H9 (cell line): ENCODE measurements around the gene KIAA0513. TPM values are rescaled to one million over a fixed set of nuclear protein-coding genes. Genes with fewer than 3 reads are reported as not detected.
A peak's percentile ranks its signal among the peaks of the same experiment; 100 is the strongest.

Source experiments
- DNase-seq: peaks from one replicate; pipeline ENCODE4 v3.0.0-alpha.2; 2017
- H2AFZ ChIP-seq: one replicate; pipeline ENCODE4 v1.6.1; 2013; ENCODE audit warnings: mild to moderate bottlenecking, low read length, control low read depth, moderate library complexity
- H2AK5ac ChIP-seq: 2 replicates; pipeline ENCODE4 v1.6.1; 2013; ENCODE audit warnings: low read length, control low read depth, mixed read lengths; ENCODE audit not compliant: insufficient read length
- H2BK120ac ChIP-seq: one replicate; pipeline ENCODE4 v1.6.1; 2013; ENCODE audit warnings: low read depth, mild to moderate bottlenecking, low read length, control low read depth, inconsistent platforms; ENCODE audit not compliant: poor library complexity, severe bottlenecking
- H2BK12ac ChIP-seq: 2 replicates; pipeline ENCODE4 v1.6.1; 2013; ENCODE audit warnings: low read length, control low read depth, mixed read lengths, low read depth; ENCODE audit not compliant: insufficient read length
- H2BK15ac ChIP-seq: 2 replicates; pipeline ENCODE4 v1.6.1; 2013; ENCODE audit warnings: low read depth, low read length, control low read depth
- H2BK20ac ChIP-seq: one replicate; pipeline ENCODE4 v1.6.1; 2013; ENCODE audit warnings: low read depth, mild to moderate bottlenecking, low read length, control low read depth, inconsistent platforms; ENCODE audit not compliant: poor library complexity, severe bottlenecking
- H2BK5ac ChIP-seq: 2 replicates; pipeline ENCODE4 v1.6.1; 2013; ENCODE audit warnings: low read length, control low read depth, mixed read lengths; ENCODE audit not compliant: insufficient read length
- H3K14ac ChIP-seq: 2 replicates; pipeline ENCODE4 v1.6.1; 2013; ENCODE audit warnings: low read length, control low read depth; ENCODE audit not compliant: insufficient read depth
- H3K18ac ChIP-seq: 2 replicates; pipeline ENCODE4 v1.6.1; 2013; ENCODE audit warnings: low read depth, mild to moderate bottlenecking, mixed read lengths, low read length, control low read depth; ENCODE audit not compliant: insufficient read length
- H3K23ac ChIP-seq: 2 replicates; pipeline ENCODE4 v1.6.1; 2013; ENCODE audit warnings: low read length, control low read depth, mixed read lengths, low read depth; ENCODE audit not compliant: insufficient read length
- H3K23me2 ChIP-seq: 2 replicates; pipeline ENCODE4 v1.6.1; 2013; ENCODE audit warnings: low read depth, mild to moderate bottlenecking, mixed read lengths, low read length, control low read depth; ENCODE audit not compliant: insufficient read length, poor library complexity, severe bottlenecking
- H3K27ac ChIP-seq: 2 replicates; pipeline ENCODE4 v1.5.1; 2013; ENCODE audit warnings: low read length, control low read depth, mixed read lengths, low read depth; ENCODE audit not compliant: insufficient read length
- H3K27me3 ChIP-seq: 2 replicates; pipeline ENCODE4 v1.6.1; 2013; ENCODE audit warnings: low read length, control low read depth, inconsistent platforms; ENCODE audit not compliant: insufficient read depth
- H3K4ac ChIP-seq: 2 replicates; pipeline ENCODE4 v1.6.1; 2013; ENCODE audit warnings: low read depth, mild to moderate bottlenecking, control low read depth, inconsistent platforms, low read length, moderate library complexity
- H3K4me1 ChIP-seq: 2 replicates; pipeline ENCODE4 v1.6.1; 2013; ENCODE audit warnings: low read length, control low read depth, inconsistent platforms; ENCODE audit not compliant: insufficient read depth
- H3K4me2 ChIP-seq: 2 replicates; pipeline ENCODE4 v1.6.1; 2013; ENCODE audit warnings: low read length, control low read depth, mixed read lengths; ENCODE audit not compliant: insufficient read length, insufficient read depth
- H3K56ac ChIP-seq: 2 replicates; pipeline ENCODE4 v1.6.1; 2013; ENCODE audit warnings: low read depth, mild to moderate bottlenecking, mixed read lengths, low read length, control low read depth; ENCODE audit not compliant: insufficient read length
- H3K79me1 ChIP-seq: 2 replicates; pipeline ENCODE4 v1.6.1; 2013; ENCODE audit warnings: low read depth, mild to moderate bottlenecking, moderate library complexity, low read length, control low read depth, inconsistent platforms; ENCODE audit not compliant: insufficient read depth, poor library complexity, severe bottlenecking
- H3K79me2 ChIP-seq: 2 replicates; pipeline ENCODE4 v1.6.1; 2013; ENCODE audit warnings: low read length, control low read depth, inconsistent platforms; ENCODE audit not compliant: insufficient read depth
- H3K9ac ChIP-seq: 2 replicates; pipeline ENCODE4 v1.6.1; 2013; ENCODE audit warnings: low read length, control low read depth, mixed read lengths; ENCODE audit not compliant: insufficient read length; ENCODE audit errors: extremely low read depth
- H3K9me3 ChIP-seq: one replicate; pipeline ENCODE4 v1.6.1; 2013; ENCODE audit warnings: low read depth, low read length, inconsistent platforms; ENCODE audit not compliant: control insufficient read depth
- H3T11ph ChIP-seq: one replicate; pipeline ENCODE4 v1.6.1; 2013; ENCODE audit warnings: mild to moderate bottlenecking, low read length, control low read depth, inconsistent platforms
- H4K20me1 ChIP-seq: one replicate; pipeline ENCODE4 v1.6.1; 2013; ENCODE audit not compliant: control insufficient read depth, insufficient read length, insufficient read depth
- H4K5ac ChIP-seq: 2 replicates; pipeline ENCODE4 v1.6.1; 2013; ENCODE audit warnings: low read depth, mild to moderate bottlenecking, mixed read lengths, low read length, control low read depth; ENCODE audit not compliant: insufficient read length
- H4K8ac ChIP-seq: replicated peaks from 2 replicates; pipeline ENCODE4 v1.6.1; 2013; ENCODE audit warnings: low read length, control low read depth, mixed read lengths, low read depth; ENCODE audit not compliant: insufficient read length
- H4K91ac ChIP-seq: 2 replicates; pipeline ENCODE4 v1.6.1; 2013; ENCODE audit warnings: low read depth, mild to moderate bottlenecking, moderate library complexity, mixed read lengths, low read length, control low read depth; ENCODE audit not compliant: insufficient read length
- H3K27ac Mint-ChIP-seq, 3 experiments: 2 replicates in 2 of 3; 3 replicates in 1 of 3; pipeline ENCODE4 v1.8.0; 2020 to 2021; ENCODE audit warnings: mixed read lengths in 3 of 3, mild to moderate bottlenecking in 1 of 3, moderate library complexity in 1 of 3
- H3K27me3 Mint-ChIP-seq: 2 replicates; pipeline ENCODE4 v1.8.0; 2021; ENCODE audit warnings: low read depth, mild to moderate bottlenecking, moderate library complexity, mixed read lengths
- H3K36me3 Mint-ChIP-seq, 3 experiments: 2 replicates in 2 of 3; 3 replicates in 1 of 3; pipeline ENCODE4 v1.8.0; 2020 to 2021; ENCODE audit warnings: low read depth in 3 of 3, mixed read lengths in 3 of 3; ENCODE audit not compliant: insufficient read depth in 1 of 3
- H3K4me1 Mint-ChIP-seq, 2 experiments: 2 replicates each; pipeline ENCODE4 v1.8.0; 2020; ENCODE audit warnings: mixed read lengths in 2 of 2
- H3K4me3 Mint-ChIP-seq, 2 experiments: 2 replicates in 1 of 2; 3 replicates in 1 of 2; pipeline ENCODE4 v1.8.0; 2020 to 2021; ENCODE audit warnings: mild to moderate bottlenecking in 2 of 2, mixed read lengths in 2 of 2, moderate library complexity in 1 of 2
- H3K9me3 Mint-ChIP-seq, 2 experiments: 2 replicates in 1 of 2; 3 replicates in 1 of 2; pipeline ENCODE4 v1.8.0; 2020; ENCODE audit warnings: mild to moderate bottlenecking in 2 of 2, mixed read lengths in 2 of 2, moderate library complexity in 1 of 2
- WGBS: extraction: QIAGEN DNeasy Blood & Tissue Kit; methylation state at CpG from one replicate; pipeline ENCODE4 v1.1.7; 2013; ENCODE audit warnings: missing lambda C conversion rate, low lambda C conversion rate, mixed read lengths; ENCODE audit not compliant: insufficient read length; ENCODE audit errors: extremely low coverage; 5-methylcytosine and 5-hydroxymethylcytosine counted together
- total RNA-seq: library from RNA; stranded (reverse); gene quantifications from 2 replicates; pipeline ENCODE4 v1.2.1, GENCODE V29; 2021
- TF ChIP-seq, protein P1 (sequence below): fragments of 200-600 bp; sonication (generic); conservative IDR thresholded peaks from 3 replicates; pipeline ENCODE4 v1.8.0; 2021; ENCODE audit warnings: antibody characterized with exemption, mild to moderate bottlenecking

The KIAA0513 gene
- total RNA-seq, 1 experiment from 2014 or later: 4.7 TPM

DNA sequence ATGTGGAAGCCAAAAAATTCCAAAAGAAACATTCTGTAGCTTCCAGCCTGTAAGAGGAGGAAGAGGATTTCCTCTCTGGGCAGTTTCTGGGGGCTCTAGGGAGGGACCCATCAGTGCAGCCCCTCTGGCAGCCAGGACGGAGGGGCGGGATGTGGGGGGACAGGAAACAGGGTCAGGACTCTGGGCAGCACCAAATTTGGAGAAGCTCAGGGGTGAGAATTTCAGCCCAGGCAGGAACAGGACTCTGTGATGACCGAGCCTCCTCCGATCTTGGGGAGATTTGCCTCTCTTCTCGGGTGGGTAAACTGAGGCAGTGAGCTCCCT is 103.1 kb downstream of the KIAA0513 start:
- Histone ChIP-seq H2BK20ac (no peak overlapping the region), H2BK12ac (no peak overlapping the region), H3K4ac (no peak overlapping the region), H3K4me2 (no peak overlapping the region), H3T11ph (no peak overlapping the region), H3K56ac (no peak overlapping the region), H3K14ac (no peak overlapping the region), H3K27me3 (no peaks in the 10 kb centered on the region), H3K18ac (no peak overlapping the region), H2AK5ac (no peak overlapping the region), H3K9me3 (no peaks in the 10 kb centered on the region), H3K9ac (no peak overlapping the region), H4K20me1 (no peaks in the 10 kb centered on the region), H3K23me2 (no peaks in the 10 kb centered on the region), H3K4me1 (peaks cover 3% of the 10 kb centered on the region; the same call in 1 of the 2 replicates), H2BK5ac (no peak overlapping the region), H4K8ac (no peak overlapping the region), H4K91ac (no peak overlapping the region), H2BK120ac (no peak overlapping the region), H3K27ac (no peak overlapping the region), H4K5ac (no peak overlapping the region), H2AFZ (no peak overlapping the region), H3K23ac (no peak overlapping the region), H3K79me1 (no peaks in the 10 kb centered on the region), H3K79me2 (no peaks in the 10 kb centered on the region), H2BK15ac (no peak overlapping the region)
- no peaks in the 10 kb centered on the region for H3K36me3 Mint-ChIP-seq
- no CpG with 5 or more reads among the region's 5 CpGs for WGBS
- H3K9me3 Mint-ChIP-seq: no peaks in the 10 kb centered on the region
- no peak overlapping the region for H3K4me3 Mint-ChIP-seq
- H3K27ac Mint-ChIP-seq: peak overlapping the region in 1 of 3 experiments; percentile 80; a peak in 1 of 7 replicates
- DNase-seq: no peak
- TF ChIP-seq, protein P1, sequence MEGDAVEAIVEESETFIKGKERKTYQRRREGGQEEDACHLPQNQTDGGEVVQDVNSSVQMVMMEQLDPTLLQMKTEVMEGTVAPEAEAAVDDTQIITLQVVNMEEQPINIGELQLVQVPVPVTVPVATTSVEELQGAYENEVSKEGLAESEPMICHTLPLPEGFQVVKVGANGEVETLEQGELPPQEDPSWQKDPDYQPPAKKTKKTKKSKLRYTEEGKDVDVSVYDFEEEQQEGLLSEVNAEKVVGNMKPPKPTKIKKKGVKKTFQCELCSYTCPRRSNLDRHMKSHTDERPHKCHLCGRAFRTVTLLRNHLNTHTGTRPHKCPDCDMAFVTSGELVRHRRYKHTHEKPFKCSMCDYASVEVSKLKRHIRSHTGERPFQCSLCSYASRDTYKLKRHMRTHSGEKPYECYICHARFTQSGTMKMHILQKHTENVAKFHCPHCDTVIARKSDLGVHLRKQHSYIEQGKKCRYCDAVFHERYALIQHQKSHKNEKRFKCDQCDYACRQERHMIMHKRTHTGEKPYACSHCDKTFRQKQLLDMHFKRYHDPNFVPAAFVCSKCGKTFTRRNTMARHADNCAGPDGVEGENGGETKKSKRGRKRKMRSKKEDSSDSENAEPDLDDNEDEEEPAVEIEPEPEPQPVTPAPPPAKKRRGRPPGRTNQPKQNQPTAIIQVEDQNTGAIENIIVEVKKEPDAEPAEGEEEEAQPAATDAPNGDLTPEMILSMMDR: no peak
- peaks cover 5% of the 10 kb centered on the region for H3K27me3 Mint-ChIP-seq
- H3K4me1 Mint-ChIP-seq: peaks cover 22 to 31% of the 10 kb centered on the region in 2 experiments
